HG03565 (cell line): ENCODE data around the gene STK10.

ENCODE experiments used
- ATAC-seq: cut with Tn5 transposase; IDR thresholded peaks from one replicate; pipeline ENCODE4 v1.9.1; 2021; ENCODE audit warnings: mild to moderate bottlenecking, moderate library complexity; ENCODE audit not compliant: unreplicated experiment

The STK10 gene

GRCh38 chr5:171992305-171992704 is 195.7 kb downstream of the STK10 start:
- ATAC-seq, result no peak
